GM21528 (cell line): Measurements from ENCODE around the gene OSBPL10.

Source experiments
- ATAC-seq: cut with Tn5 transposase; IDR thresholded peaks from one replicate; pipeline ENCODE4 v1.9.1; 2021; ENCODE audit warnings: mild to moderate bottlenecking, moderate library complexity; ENCODE audit not compliant: unreplicated experiment, low FRiP score

The OSBPL10 gene

GRCh38 chr3:31755926-31756658 lies 225.0 kb downstream of the OSBPL10 start:
- ATAC-seq, result no peak

GRCh38 chr3:31754575-31755278 lies 226.3 kb downstream of the OSBPL10 start:
- ATAC-seq, result peak; percentile 94

GRCh38 chr3:31753050-31753425 lies 228.0 kb downstream of the OSBPL10 start:
- ATAC-seq, result no peak

- ATAC-seq, result no peak
Measured at GRCh38 chr3:31752305-31753049, 228.6 kb downstream of the OSBPL10 start.

GRCh38 chr3:31750341-31750740 lies 230.7 kb downstream of the OSBPL10 start:
- no peak for ATAC-seq

- ATAC-seq, result no peak
Measured at GRCh38 chr3:31748933-31749295, 232.1 kb downstream of the OSBPL10 start.

- no peak for ATAC-seq
Measured at GRCh38 chr3:31748281-31748932, 232.7 kb downstream of the OSBPL10 start.

GRCh38 chr3:31747785-31748184 lies 233.3 kb downstream of the OSBPL10 start:
- no peak for ATAC-seq

- ATAC-seq, result no peak
Measured at GRCh38 chr3:31744913-31745312, 236.1 kb downstream of the OSBPL10 start.

GRCh38 chr3:31743331-31744089 lies 237.6 kb downstream of the OSBPL10 start:
- ATAC-seq, result no peak

GRCh38 chr3:31740397-31740796 lies 240.7 kb downstream of the OSBPL10 start:
- ATAC-seq, result no peak

GRCh38 chr3:31738412-31738811 lies 242.7 kb downstream of the OSBPL10 start:
- ATAC-seq, result no peak

- ATAC-seq, result no peak
Measured at GRCh38 chr3:31735667-31736066, 245.4 kb downstream of the OSBPL10 start.

GRCh38 chr3:31733234-31733667 lies 247.8 kb downstream of the OSBPL10 start:
- no peak for ATAC-seq

GRCh38 chr3:31732548-31732947 lies 248.5 kb downstream of the OSBPL10 start:
- no peak for ATAC-seq

- no peak for ATAC-seq
Measured at GRCh38 chr3:31729573-31729972, 251.5 kb downstream of the OSBPL10 start.

- no peak for ATAC-seq
Measured at GRCh38 chr3:31729082-31729481, 252.0 kb downstream of the OSBPL10 start.

- ATAC-seq, result no peak
Measured at GRCh38 chr3:31728403-31728802, 252.7 kb downstream of the OSBPL10 start.

GRCh38 chr3:31725976-31726375 lies 255.1 kb downstream of the OSBPL10 start:
- no peak for ATAC-seq

GRCh38 chr3:31725568-31725967 lies 255.5 kb downstream of the OSBPL10 start:
- ATAC-seq, result no peak
